Omental fat pad (tissue), 4 donors: ENCODE results near the gene EDEM3. TPM values are rescaled to one million over a fixed set of nuclear protein-coding genes. Genes with fewer than 3 reads are reported as not detected.
"Not testable (repeated sequence)": the region's sequence is repeated elsewhere in the genome, so short reads cannot be mapped to it uniquely, and the experiment has no call there.

ENCODE experiments used
- ATAC-seq: fragments of 150-250 bp; one replicate; pipeline ENCODE4 v1.9.1; 2016; ENCODE audit warnings: mild to moderate bottlenecking, moderate library complexity; ENCODE audit not compliant: low FRiP score
- DNase-seq: peaks from one replicate; pipeline ENCODE4 v3.0.0-alpha.2; 2019; ENCODE audit warnings: low spot score
- CTCF ChIP-seq, 3 donors: fragments of 450-650 bp; IDR thresholded peaks; one replicate each; pipeline ENCODE4 v1.5.1; 2016 to 2017; ENCODE audit warnings: antibody characterized with exemption in 3 of 3, mild to moderate bottlenecking in 3 of 3, moderate library complexity in 2 of 3
- total RNA-seq, 4 donors: library from RNA; depleted of rRNA; stranded (reverse); fragments of >200 nt; gene quantifications; one replicate each; pipeline ENCODE4 v1.1.0, GENCODE V29; 2016

EDEM3 gene
- total RNA-seq, 4 donors from 2014 or later = 33.5 to 72.5 (median 40.9) TPM

DNA sequence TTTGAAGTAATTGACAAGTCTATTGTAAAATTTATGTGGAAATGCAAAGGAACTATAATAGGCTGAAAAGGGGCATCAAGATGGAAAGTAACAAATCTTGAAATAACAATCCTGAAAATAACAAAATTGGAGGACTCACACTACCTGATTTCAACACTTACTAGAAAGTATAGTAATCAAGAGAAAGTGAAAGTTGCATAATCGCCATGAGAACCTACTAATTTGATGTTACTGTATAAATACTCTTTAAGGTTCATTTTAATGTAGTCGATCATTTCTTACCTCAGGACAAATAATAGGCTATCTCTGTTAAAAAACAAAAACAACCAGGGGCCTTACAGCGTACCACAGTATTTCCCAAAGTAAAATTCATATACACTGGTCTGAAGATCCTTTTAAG, 71.7 kb downstream of the EDEM3 start:
- no peak for TF ChIP-seq CTCF (IDR thresholded peaks at IDR 0.05)
- DNase-seq = no peak
- ATAC-seq = no peak

GRCh38 chr1:184680611-184681225, 73.9 kb downstream of the EDEM3 start:
- not testable (repeated sequence) for DNase-seq, ATAC-seq

DNA sequence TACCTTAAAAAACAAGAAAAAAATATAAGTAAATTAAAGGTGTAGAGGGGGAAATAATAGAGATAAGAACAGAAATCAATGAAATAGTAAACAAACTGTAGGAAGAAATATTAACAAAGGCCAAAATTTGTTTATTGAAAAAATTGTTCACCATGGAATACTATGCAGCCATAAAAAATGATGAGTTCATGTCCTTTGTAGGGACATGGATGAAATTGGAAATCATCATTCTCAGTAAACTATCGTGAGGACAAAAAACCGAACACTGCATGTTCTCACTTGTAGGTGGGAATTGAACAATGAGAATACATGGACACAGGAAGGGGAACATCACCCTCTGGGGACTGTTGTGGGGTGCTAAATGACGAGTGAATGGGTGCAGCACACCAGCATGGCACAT, 75.2 kb downstream of the EDEM3 start:
- not testable (repeated sequence) for ATAC-seq, DNase-seq

DNA sequence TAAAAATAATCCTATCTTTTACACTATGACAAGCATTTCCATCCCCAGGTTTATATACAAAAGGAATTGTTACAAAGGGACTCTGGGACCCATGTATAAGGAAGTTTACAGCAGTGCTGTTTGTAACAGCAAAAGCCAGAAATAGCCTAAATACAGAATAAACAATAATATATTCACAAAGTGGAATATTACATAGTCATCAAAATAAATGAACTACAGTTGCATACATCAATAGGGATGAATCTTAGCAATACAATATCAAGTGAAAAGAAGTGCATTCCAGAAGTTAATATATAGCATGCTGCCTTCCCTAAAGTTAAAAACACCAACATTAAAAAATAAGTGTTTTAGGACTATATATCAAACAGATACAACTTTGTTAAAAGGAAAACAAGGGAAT, 77.3 kb downstream of the EDEM3 start:
- DNase-seq (no peak), ATAC-seq (no peak)
- TF ChIP-seq CTCF (IDR thresholded peaks at IDR 0.05) = no peak

- no peak for DNase-seq
- no peak for TF ChIP-seq CTCF (IDR thresholded peaks at IDR 0.05)
- ATAC-seq = no peak
Observed at GRCh38 chr1:184673305-184673704, 81.4 kb downstream of the EDEM3 start.

DNA sequence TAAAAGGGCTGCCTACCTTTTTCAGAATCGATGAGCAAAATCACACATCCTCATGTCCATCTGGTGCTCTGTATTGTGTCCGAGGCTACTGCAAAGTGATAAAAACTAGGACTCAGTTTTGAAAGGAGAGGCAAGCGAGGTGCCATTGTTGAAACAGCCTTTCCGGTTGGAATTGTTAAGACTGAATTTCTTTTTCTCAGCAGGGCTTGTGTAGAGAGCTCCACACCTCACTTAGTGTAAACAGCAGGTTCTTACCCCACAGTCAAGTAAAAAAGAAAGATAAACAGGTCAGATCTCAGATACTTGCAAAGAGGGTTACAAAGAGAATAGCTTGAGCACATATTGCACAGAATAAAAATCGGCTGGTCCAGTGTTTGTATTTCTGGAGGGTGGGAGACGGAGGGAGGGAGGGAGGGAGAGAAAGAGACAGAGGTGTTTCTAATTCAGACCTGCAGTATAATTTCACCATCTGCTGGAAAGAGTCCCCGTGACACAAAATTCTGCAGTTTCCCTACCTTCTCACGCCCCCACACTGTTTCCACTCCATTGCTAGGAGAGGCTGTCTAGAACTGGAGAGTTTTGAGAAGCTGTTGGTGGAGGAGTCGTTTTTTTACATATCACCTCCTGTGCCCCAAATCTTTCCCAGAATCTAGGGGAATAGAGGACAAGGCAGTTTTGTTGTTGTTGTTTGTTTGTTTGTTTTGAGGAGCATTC, 82.5 kb downstream of the EDEM3 start:
- DNase-seq (no peak), ATAC-seq (no peak)
- no peak for TF ChIP-seq CTCF (IDR thresholded peaks at IDR 0.05)

GRCh38 chr1:184669391-184669790, 85.3 kb downstream of the EDEM3 start:
- ATAC-seq (no peak), DNase-seq (no peak)
- no peak for TF ChIP-seq CTCF (IDR thresholded peaks at IDR 0.05)

- DNase-seq = no peak
- no peak for ATAC-seq
- TF ChIP-seq CTCF (IDR thresholded peaks at IDR 0.05) = no peak
Observed at GRCh38 chr1:184665360-184665759, 89.3 kb downstream of the EDEM3 start.
